Measurements from ENCODE around the gene EBF3. TPM values are rescaled to one million over a fixed set of nuclear protein-coding genes. Genes with fewer than 3 reads are reported as not detected.

The EBF3 gene
- total RNA-seq, 1 experiment from 2014 or later: not detected

- Histone ChIP-seq H3K79me2 (ENCODE audit: low read length) (no peaks in the 10 kb centered on the region), H3K9me2 (replicated peaks; ENCODE audit: low read length) (no peaks in the 10 kb centered on the region), H3K4me2 (ENCODE audit: low read length) (no peak overlapping the region), H4K20me1 (ENCODE audit: low read length) (no peaks in the 10 kb centered on the region), H2AFZ (ENCODE audit: low read length) (no peak overlapping the region), H3K4me3 (ENCODE audit: low read length) (no peak overlapping the region), H3K9ac (ENCODE audit: low read length) (no peak overlapping the region), H3K27ac (ENCODE audit: low read length) (no peak overlapping the region), H3K9me3 (ENCODE audit: low read length) (no peaks in the 10 kb centered on the region), H3K36me3 (ENCODE audit: low read depth, low read length) (no peaks in the 10 kb centered on the region), H3K27me3 (ENCODE audit: low read length) (peaks cover 89% of the 10 kb centered on the region), H3F3A (ENCODE audit: low read length, unreplicated experiment) (no peaks in the 10 kb centered on the region), H3K4me1 (ENCODE audit: insufficient read depth, low read length) (no peaks in the 10 kb centered on the region)
- no TSS peak for BruUV-seq (replicated peaks)
- DNase-seq: no peak
- TF ChIP-seq EZH2 (IDR thresholded peaks at IDR 0.05; ENCODE audit: low read length, unreplicated experiment): peak; percentile 50
- TF ChIP-seq CTCF (conservative IDR thresholded peaks at IDR 0.05; ENCODE audit: low read depth, low read length): no peak
- TF ChIP-seq EZH2phosphoT487 (IDR thresholded peaks at IDR 0.05; ENCODE audit: borderline replicate concordance, low read length): no peak
- ATAC-seq: no peak
- ChIA-PET CTCF (no interaction called here), POLR2A (ENCODE audit: unreplicated experiment) (no interaction called here)
- intact Hi-C loops (cut with micrococcal nuclease): loop anchor here (10.0 kb wide), 1 partner anchor 139 kb away; no protein-coding TSS in a partner anchor
Measured at GRCh38 chr10:129965425-129965808, 1.3 kb upstream of the EBF3 start.

GRCh38 chr10:129964611-129965424 is 744 bp upstream of the EBF3 start:
- POLR2A ChIA-PET (ENCODE audit: unreplicated experiment): no interaction called here
- H3K4me3 ChIP-seq (ENCODE audit: low read length): peak overlapping the region; percentile 37; the same call in 1 of the 2 replicates
- intact Hi-C loops (cut with micrococcal nuclease): loop anchor here (10.0 kb wide), 1 partner anchor 140 kb away; no protein-coding TSS in a partner anchor
- no peak overlapping the region for H3K9ac ChIP-seq (ENCODE audit: low read length)
- no peaks in the 10 kb centered on the region for H3K9me2 ChIP-seq (replicated peaks; ENCODE audit: low read length)
- TF ChIP-seq EZH2 (IDR thresholded peaks at IDR 0.05; ENCODE audit: low read length, unreplicated experiment): peak; percentile 63
- no peak for TF ChIP-seq CTCF (conservative IDR thresholded peaks at IDR 0.05; ENCODE audit: low read depth, low read length)
- TF ChIP-seq EZH2phosphoT487 (IDR thresholded peaks at IDR 0.05; ENCODE audit: borderline replicate concordance, low read length): no peak
- H3K36me3 ChIP-seq (ENCODE audit: low read depth, low read length): no peaks in the 10 kb centered on the region
- H3K9me3 ChIP-seq (ENCODE audit: low read length): no peaks in the 10 kb centered on the region
- CTCF ChIA-PET: no interaction called here
- H2AFZ ChIP-seq (ENCODE audit: low read length): no peak overlapping the region
- H3K4me1 ChIP-seq (ENCODE audit: insufficient read depth, low read length): no peaks in the 10 kb centered on the region
- no peaks in the 10 kb centered on the region for H3F3A ChIP-seq (ENCODE audit: low read length, unreplicated experiment)
- DNase-seq (no peak), ATAC-seq (no peak)
- peak overlapping the region; percentile 57; the same call in 1 of the 2 replicates for H3K4me2 ChIP-seq (ENCODE audit: low read length)
- BruUV-seq (replicated peaks): no TSS peak
- no peaks in the 10 kb centered on the region for H3K79me2 ChIP-seq (ENCODE audit: low read length)
- no peak overlapping the region for H3K27ac ChIP-seq (ENCODE audit: low read length)
- H4K20me1 ChIP-seq (ENCODE audit: low read length): no peaks in the 10 kb centered on the region
- H3K27me3 ChIP-seq (ENCODE audit: low read length): peaks cover 89% of the 10 kb centered on the region
